HepG2 (cell line): Measurements from ENCODE around the gene LTA4H. TPM values are rescaled to one million over a fixed set of nuclear protein-coding genes. Genes with fewer than 3 reads are reported as not detected.
A peak's percentile ranks its signal among the peaks of the same experiment; 100 is the strongest.

Source experiments
- CHD2 ChIP-seq: IDR thresholded peaks from 2 replicates; pipeline ENCODE4 v1.6.1; 2011; ENCODE audit warnings: low read depth, low read length, improper control_type of control experiment
- FOXO1 ChIP-seq: sonication (generic); formaldehyde crosslinking; IDR thresholded peaks from 2 replicates; pipeline ENCODE4 v1.4.0; 2020; ENCODE audit warnings: missing genetic modification reagents
- GZF1 ChIP-seq: sonication (generic); formaldehyde crosslinking; IDR thresholded peaks from 2 replicates; pipeline ENCODE4 v1.5.1; 2020; ENCODE audit warnings: mild to moderate bottlenecking, missing genetic modification reagents
- MLLT10 ChIP-seq: sonication (generic); formaldehyde crosslinking; IDR thresholded peaks from 2 replicates; pipeline ENCODE4 v1.4.0; 2020; ENCODE audit warnings: missing genetic modification reagents
- PHF20 ChIP-seq: sonication (generic); formaldehyde crosslinking; IDR thresholded peaks from 2 replicates; pipeline ENCODE4 v1.5.0; 2020; ENCODE audit warnings: mild to moderate bottlenecking, missing genetic modification reagents
- RBAK ChIP-seq: sonication (generic); formaldehyde crosslinking; IDR thresholded peaks from 2 replicates; pipeline ENCODE4 v1.5.1; 2020; ENCODE audit warnings: mild to moderate bottlenecking, missing genetic modification reagents
- SP140L ChIP-seq: sonication (generic); formaldehyde crosslinking; IDR thresholded peaks from 2 replicates; pipeline ENCODE4 v1.4.0; 2020; ENCODE audit warnings: missing genetic modification reagents, borderline replicate concordance
- THAP11 ChIP-seq: IDR thresholded peaks from 2 replicates; pipeline ENCODE4 v1.6.1; 2016; ENCODE audit warnings: missing biosample characterization, missing genetic modification reagents
- WIZ ChIP-seq: sonication (generic); formaldehyde crosslinking; IDR thresholded peaks from 2 replicates; pipeline ENCODE4 v1.5.1; 2020; ENCODE audit warnings: mild to moderate bottlenecking, missing genetic modification reagents
- ZFP62 ChIP-seq: sonication (generic); formaldehyde crosslinking; IDR thresholded peaks from 2 replicates; pipeline ENCODE4 v1.4.0; 2020; ENCODE audit warnings: missing genetic modification reagents
- ZNF274 ChIP-seq: sonication (generic); formaldehyde crosslinking; IDR thresholded peaks from 2 replicates; pipeline ENCODE4 v1.5.1; 2020; ENCODE audit warnings: mild to moderate bottlenecking, missing genetic modification reagents
- ZNF552 ChIP-seq: sonication (generic); formaldehyde crosslinking; IDR thresholded peaks from 2 replicates; pipeline ENCODE4 v1.9.0; 2022; ENCODE audit warnings: missing genetic modification reagents, mild to moderate bottlenecking, borderline replicate concordance
- ZNF747 ChIP-seq: sonication (generic); formaldehyde crosslinking; IDR thresholded peaks from 2 replicates; pipeline ENCODE4 v1.8.1; 2023; ENCODE audit warnings: missing genetic modification reagents, mild to moderate bottlenecking, borderline replicate concordance
- ZNF879 ChIP-seq: sonication (generic); formaldehyde crosslinking; IDR thresholded peaks from 2 replicates; pipeline ENCODE4 v1.8.1; 2023; ENCODE audit warnings: missing genetic modification reagents
- polyA plus RNA-seq, 8 experiments: library from polyadenylated mRNA; depleted of rRNA in 3 of 8; stranded (reverse) in 7 of 8; unstranded in 1 of 8; fragments of >200 nt; fragmentation: Illumina TruSeq in 4 of 8; extraction: Trizol in 4 of 8; gene quantifications; 2 replicates each; pipeline versions ENCODE4 v1.2.1 to v1.2.3, GENCODE V29; 2011 to 2016; ENCODE audit warnings: low read depth in 4 of 8, missing spikeins in 1 of 8, mixed read lengths in 1 of 8; ENCODE audit not compliant: insufficient read depth in 1 of 8
- total RNA-seq, 5 experiments: library from RNA; depleted of rRNA; stranded (reverse); fragments of >200 nt; fragmentation: Illumina TruSeq; extraction: Trizol; gene quantifications; 2 replicates each; pipeline ENCODE4 v1.2.3, GENCODE V29; 2016; ENCODE audit warnings: low read depth in 1 of 5
- TF ChIP-seq, protein P1 (sequence below): sonication (generic); formaldehyde crosslinking; IDR thresholded peaks from 2 replicates; pipeline ENCODE4 v1.5.0; 2020; ENCODE audit warnings: mild to moderate bottlenecking, missing genetic modification reagents
- TF ChIP-seq, protein P2 (sequence below): sonication (generic); formaldehyde crosslinking; IDR thresholded peaks from 2 replicates; pipeline ENCODE4 v1.4.0; 2020; ENCODE audit warnings: missing genetic modification reagents
- TF ChIP-seq, protein P3 (sequence below): sonication (generic); formaldehyde crosslinking; IDR thresholded peaks from 2 replicates; pipeline ENCODE4 v1.5.0; 2020; ENCODE audit warnings: mild to moderate bottlenecking, missing genetic modification reagents, borderline replicate concordance
- TF ChIP-seq, protein P4 (sequence below): sonication (generic); formaldehyde crosslinking; IDR thresholded peaks from 2 replicates; pipeline ENCODE4 v1.8.1; 2022; ENCODE audit warnings: mild to moderate bottlenecking, missing genetic modification reagents

The LTA4H gene
- total and polyA plus RNA-seq, 2 of the 13 experiments (the other 11 are each of a cell fraction or from before 2014, with no cell fraction given) = 87.5 to 90.4 TPM

DNA sequence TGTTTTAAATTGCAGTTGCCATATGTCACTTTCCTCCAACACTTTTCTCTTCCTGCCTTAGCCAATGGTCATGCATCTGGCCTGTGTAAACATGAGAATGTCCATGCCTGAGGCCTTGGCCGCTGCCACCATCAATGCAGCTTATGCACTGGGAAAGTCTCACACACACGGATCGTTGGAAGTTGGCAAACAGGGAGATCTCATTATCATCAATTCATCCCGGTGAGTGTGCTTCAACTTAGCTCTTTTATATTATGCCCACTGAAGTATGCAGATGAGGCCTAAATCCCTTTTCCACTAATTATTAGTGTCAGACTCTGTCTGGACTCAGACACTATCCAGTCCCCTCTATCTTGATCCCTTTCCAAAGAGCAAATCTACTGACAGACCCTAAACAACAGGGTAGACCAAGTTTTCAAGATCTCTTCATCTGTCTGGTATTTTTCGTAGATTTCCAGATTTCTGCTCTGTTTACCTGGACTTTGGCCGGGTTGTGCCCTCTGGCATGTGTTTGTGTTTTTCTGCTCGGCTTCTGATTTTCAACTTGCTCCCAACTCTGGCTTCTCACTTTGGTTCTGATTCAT lies 69.0 kb downstream of the LTA4H start (continued):
- TF ChIP-seq, protein P1, sequence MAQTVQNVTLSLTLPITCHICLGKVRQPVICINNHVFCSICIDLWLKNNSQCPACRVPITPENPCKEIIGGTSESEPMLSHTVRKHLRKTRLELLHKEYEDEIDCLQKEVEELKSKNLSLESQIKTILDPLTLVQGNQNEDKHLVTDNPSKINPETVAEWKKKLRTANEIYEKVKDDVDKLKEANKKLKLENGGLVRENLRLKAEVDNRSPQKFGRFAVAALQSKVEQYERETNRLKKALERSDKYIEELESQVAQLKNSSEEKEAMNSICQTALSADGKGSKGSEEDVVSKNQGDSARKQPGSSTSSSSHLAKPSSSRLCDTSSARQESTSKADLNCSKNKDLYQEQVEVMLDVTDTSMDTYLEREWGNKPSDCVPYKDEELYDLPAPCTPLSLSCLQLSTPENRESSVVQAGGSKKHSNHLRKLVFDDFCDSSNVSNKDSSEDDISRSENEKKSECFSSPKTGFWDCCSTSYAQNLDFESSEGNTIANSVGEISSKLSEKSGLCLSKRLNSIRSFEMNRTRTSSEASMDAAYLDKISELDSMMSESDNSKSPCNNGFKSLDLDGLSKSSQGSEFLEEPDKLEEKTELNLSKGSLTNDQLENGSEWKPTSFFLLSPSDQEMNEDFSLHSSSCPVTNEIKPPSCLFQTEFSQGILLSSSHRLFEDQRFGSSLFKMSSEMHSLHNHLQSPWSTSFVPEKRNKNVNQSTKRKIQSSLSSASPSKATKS (CRISPR knock-in tag) = no peak
- TF ChIP-seq PHF20 (no peak), ZNF879 (no peak), ZNF552 (no peak), ZNF747 (no peak), RBAK (CRISPR knock-in tag) (no peak), CHD2 (no peak), THAP11 (peak; percentile 19), MLLT10 (CRISPR knock-in tag) (no peak), ZNF274 (CRISPR knock-in tag) (no peak), FOXO1 (CRISPR knock-in tag) (peak; percentile 76; the same call in 1 of the 2 replicates), SP140L (CRISPR knock-in tag) (no peak), GZF1 (CRISPR knock-in tag) (no peak), ZFP62 (no peak), WIZ (CRISPR knock-in tag) (0 out of 2 replicates have a peak, but pooled peaks have one; percentile 38)
- TF ChIP-seq, protein P2, sequence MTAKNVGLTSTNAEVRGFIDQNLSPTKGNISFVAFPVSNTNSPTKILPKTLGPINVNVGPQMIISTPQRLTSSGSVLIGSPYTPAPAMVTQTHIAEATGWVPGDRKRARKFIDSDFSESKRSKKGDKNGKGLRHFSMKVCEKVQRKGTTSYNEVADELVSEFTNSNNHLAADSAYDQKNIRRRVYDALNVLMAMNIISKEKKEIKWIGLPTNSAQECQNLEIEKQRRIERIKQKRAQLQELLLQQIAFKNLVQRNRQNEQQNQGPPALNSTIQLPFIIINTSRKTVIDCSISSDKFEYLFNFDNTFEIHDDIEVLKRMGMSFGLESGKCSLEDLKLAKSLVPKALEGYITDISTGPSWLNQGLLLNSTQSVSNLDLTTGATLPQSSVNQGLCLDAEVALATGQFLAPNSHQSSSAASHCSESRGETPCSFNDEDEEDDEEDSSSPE (CRISPR knock-in tag) = no peak
- TF ChIP-seq, protein P3, sequence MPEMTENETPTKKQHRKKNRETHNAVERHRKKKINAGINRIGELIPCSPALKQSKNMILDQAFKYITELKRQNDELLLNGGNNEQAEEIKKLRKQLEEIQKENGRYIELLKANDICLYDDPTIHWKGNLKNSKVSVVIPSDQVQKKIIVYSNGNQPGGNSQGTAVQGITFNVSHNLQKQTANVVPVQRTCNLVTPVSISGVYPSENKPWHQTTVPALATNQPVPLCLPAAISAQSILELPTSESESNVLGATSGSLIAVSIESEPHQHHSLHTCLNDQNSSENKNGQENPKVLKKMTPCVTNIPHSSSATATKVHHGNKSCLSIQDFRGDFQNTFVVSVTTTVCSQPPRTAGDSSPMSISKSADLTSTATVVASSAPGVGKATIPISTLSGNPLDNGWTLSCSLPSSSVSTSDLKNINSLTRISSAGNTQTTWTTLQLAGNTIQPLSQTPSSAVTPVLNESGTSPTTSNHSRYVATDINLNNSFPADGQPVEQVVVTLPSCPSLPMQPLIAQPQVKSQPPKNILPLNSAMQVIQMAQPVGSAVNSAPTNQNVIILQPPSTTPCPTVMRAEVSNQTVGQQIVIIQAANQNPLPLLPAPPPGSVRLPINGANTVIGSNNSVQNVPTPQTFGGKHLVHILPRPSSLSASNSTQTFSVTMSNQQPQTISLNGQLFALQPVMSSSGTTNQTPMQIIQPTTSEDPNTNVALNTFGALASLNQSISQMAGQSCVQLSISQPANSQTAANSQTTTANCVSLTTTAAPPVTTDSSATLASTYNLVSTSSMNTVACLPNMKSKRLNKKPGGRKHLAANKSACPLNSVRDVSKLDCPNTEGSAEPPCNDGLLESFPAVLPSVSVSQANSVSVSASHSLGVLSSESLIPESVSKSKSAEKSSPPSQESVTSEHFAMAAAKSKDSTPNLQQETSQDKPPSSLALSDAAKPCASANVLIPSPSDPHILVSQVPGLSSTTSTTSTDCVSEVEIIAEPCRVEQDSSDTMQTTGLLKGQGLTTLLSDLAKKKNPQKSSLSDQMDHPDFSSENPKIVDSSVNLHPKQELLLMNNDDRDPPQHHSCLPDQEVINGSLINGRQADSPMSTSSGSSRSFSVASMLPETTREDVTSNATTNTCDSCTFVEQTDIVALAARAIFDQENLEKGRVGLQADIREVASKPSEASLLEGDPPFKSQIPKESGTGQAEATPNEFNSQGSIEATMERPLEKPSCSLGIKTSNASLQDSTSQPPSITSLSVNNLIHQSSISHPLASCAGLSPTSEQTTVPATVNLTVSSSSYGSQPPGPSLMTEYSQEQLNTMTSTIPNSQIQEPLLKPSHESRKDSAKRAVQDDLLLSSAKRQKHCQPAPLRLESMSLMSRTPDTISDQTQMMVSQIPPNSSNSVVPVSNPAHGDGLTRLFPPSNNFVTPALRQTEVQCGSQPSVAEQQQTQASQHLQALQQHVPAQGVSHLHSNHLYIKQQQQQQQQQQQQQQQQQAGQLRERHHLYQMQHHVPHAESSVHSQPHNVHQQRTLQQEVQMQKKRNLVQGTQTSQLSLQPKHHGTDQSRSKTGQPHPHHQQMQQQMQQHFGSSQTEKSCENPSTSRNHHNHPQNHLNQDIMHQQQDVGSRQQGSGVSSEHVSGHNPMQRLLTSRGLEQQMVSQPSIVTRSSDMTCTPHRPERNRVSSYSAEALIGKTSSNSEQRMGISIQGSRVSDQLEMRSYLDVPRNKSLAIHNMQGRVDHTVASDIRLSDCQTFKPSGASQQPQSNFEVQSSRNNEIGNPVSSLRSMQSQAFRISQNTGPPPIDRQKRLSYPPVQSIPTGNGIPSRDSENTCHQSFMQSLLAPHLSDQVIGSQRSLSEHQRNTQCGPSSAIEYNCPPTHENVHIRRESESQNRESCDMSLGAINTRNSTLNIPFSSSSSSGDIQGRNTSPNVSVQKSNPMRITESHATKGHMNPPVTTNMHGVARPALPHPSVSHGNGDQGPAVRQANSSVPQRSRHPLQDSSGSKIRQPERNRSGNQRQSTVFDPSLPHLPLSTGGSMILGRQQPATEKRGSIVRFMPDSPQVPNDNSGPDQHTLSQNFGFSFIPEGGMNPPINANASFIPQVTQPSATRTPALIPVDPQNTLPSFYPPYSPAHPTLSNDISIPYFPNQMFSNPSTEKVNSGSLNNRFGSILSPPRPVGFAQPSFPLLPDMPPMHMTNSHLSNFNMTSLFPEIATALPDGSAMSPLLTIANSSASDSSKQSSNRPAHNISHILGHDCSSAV (CRISPR knock-in tag) = no peak
- TF ChIP-seq, protein P4, sequence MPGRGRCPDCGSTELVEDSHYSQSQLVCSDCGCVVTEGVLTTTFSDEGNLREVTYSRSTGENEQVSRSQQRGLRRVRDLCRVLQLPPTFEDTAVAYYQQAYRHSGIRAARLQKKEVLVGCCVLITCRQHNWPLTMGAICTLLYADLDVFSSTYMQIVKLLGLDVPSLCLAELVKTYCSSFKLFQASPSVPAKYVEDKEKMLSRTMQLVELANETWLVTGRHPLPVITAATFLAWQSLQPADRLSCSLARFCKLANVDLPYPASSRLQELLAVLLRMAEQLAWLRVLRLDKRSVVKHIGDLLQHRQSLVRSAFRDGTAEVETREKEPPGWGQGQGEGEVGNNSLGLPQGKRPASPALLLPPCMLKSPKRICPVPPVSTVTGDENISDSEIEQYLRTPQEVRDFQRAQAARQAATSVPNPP (CRISPR knock-in tag) = no peak; the same call in 1 of the 2 replicates
